ENCODE results near the gene PTPN9. TPM values are rescaled to one million over a fixed set of nuclear protein-coding genes. Genes with fewer than 3 reads are reported as not detected.
"Not testable (repeated sequence)": the region's sequence is repeated elsewhere in the genome, so short reads cannot be mapped to it uniquely, and the experiment has no call there.

The PTPN9 gene
- total and polyA plus RNA-seq, 12 donors = 5.9 to 28.5 (median 19.3) TPM

DNA sequence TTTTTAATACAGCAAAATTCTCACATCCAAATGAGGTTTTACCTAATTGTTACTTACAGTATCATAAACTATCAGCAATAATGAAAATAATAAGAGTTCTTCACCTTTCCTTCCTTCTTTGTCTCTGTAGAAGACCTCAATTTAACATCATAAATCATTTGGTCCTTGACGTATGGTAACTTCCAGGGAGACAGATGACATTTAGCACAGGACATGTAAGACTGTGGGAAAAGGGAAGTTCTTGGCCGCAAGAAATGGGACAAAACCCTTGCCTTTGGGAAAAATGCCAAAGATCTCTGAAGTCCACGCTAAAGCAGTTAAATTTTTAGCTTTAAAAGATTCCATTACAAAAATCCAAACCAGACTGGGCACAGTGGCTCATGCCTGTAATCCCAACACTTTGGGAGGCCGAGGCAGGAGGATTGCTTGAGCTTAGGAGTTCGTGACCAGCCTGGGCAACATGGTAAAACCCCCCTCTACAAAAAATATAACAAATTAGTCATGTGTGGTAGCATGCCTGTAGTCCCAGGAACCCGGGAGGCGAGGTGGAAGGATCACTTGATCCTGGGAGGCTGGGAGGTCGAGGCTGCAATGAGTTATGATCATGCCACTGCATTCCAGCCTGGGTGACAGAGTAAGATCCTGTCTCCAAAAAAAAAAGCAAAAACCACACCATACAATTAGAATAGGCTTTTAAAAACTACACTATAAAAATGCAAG, 8.8 kb downstream of the PTPN9 start:
- Histone ChIP-seq H3K27me3 (no peaks in the 10 kb centered on the region), H3K9me3 (replicated peaks in 1 of 3) (no peaks in the 10 kb centered on the region), H3K4me3 (no peak overlapping the region), H3K27ac (no peak overlapping the region), H3K4me1 (replicated peaks in 1 of 2) (peaks cover 8 to 42% of the 10 kb centered on the region in 2 donors), H3K36me3 (replicated peaks in 1 of 2) (no peaks in the 10 kb centered on the region)
- 33 to 47% (median 40%) methylated on average over 8 of the region's 8 CpGs for WGBS, 4 donors
- peak in 1 of 7 donors; percentile 15 for DNase-seq
- intact Hi-C loops (cut with DNase I) = loop anchor here in 1 of 2 donors (10.0 kb wide), 1 partner anchor 55 kb away; the partner anchor contains the start of gene SNUPN
- TF ChIP-seq, protein P1, sequence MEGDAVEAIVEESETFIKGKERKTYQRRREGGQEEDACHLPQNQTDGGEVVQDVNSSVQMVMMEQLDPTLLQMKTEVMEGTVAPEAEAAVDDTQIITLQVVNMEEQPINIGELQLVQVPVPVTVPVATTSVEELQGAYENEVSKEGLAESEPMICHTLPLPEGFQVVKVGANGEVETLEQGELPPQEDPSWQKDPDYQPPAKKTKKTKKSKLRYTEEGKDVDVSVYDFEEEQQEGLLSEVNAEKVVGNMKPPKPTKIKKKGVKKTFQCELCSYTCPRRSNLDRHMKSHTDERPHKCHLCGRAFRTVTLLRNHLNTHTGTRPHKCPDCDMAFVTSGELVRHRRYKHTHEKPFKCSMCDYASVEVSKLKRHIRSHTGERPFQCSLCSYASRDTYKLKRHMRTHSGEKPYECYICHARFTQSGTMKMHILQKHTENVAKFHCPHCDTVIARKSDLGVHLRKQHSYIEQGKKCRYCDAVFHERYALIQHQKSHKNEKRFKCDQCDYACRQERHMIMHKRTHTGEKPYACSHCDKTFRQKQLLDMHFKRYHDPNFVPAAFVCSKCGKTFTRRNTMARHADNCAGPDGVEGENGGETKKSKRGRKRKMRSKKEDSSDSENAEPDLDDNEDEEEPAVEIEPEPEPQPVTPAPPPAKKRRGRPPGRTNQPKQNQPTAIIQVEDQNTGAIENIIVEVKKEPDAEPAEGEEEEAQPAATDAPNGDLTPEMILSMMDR (IDR thresholded peaks at IDR 0.05) = no peak
- no peak for TF ChIP-seq POLR2A (IDR thresholded peaks at IDR 0.05)

DNA sequence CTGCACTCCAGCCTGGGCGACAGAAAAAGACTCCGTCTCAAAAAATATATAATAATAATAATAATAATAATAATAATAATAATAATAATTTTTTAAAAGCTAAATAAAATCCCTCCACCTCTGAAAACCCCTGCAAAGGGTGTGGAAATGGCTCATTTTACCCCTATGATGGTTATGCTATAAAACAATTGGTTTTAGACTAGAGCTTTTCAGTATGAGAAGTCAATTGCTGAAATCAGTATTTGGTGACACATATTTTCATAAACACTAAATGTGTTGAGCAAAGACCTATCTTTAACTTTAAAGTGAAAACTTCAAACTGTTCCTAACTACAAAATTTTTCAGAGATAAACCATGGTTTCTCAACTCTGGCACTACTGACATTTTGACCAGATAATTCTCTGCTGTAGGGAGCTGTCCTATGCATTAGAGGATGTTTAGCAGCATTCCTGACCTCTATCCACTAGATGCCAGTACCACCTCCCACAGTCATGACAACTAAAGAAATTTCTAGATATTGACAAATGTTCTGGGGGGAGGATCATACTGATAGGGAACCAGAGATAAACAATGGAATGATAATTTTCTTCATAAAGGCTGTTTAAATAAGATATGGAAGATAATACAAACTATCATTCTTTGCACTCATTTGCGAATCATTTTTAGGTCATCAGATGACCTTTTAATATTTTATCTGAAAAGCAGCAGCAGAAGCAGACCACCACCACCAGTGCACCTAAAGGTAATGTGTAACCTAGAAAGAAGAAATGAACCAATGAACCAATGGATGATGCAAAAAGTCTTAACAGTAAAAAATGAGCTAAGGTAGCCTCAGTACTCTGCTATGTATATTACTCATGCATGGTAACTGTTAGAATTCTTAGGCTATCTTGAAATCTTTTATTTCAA, 13.8 kb downstream of the PTPN9 start:
- no peaks in the 10 kb centered on the region for H3K36me3 ChIP-seq (replicated peaks in 1 of 2)
- WGBS, 4 donors = 75 to 90% (median 80%) methylated on average over 3 of the region's 3 CpGs
- peaks cover 3 to 21% of the 10 kb centered on the region in 2 donors for H3K4me1 ChIP-seq (replicated peaks in 1 of 2)
- intact Hi-C loops (cut with DNase I) = no loop called here
- H3K27me3 ChIP-seq = no peaks in the 10 kb centered on the region
- H3K9me3 ChIP-seq (replicated peaks in 1 of 3) = no peaks in the 10 kb centered on the region
- TF ChIP-seq, protein P1 (IDR thresholded peaks at IDR 0.05) = no peak
- H3K27ac ChIP-seq = no peak overlapping the region
- no peak for DNase-seq
- no peak overlapping the region for H3K4me3 ChIP-seq

DNA sequence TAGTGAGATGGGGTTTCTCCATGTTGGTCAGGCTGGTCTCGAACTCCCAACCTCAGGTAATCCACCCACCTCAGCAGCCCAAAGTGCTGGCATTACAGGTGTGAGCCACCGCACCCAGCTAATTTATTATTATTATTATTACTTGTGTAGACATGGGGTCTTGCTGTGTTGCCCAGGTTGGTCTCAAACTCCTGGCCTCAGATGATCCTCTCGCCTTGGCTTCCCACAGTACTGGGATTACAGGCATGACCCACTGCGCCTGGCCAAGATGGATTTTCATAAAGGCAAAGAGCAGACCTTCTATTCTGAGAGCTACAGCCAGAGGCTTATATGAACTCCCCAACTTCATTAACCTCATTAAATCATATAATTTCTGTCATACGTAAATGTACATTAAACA, 17.2 kb downstream of the PTPN9 start:
- peaks cover 0 to 9% of the 10 kb centered on the region in 2 donors for H3K4me1 ChIP-seq (replicated peaks in 1 of 2)
- TF ChIP-seq, protein P1 (IDR thresholded peaks at IDR 0.05) = no peak
- TF ChIP-seq POLR2A (IDR thresholded peaks at IDR 0.05) = no peak
- WGBS, 4 donors = 95 to 99% (median 98%) methylated on average over 5 of the region's 5 CpGs
- no peak for DNase-seq
- H3K27me3 ChIP-seq = no peaks in the 10 kb centered on the region
- no peak overlapping the region for H3K27ac ChIP-seq
- intact Hi-C loops (cut with DNase I) = no loop called here
- H3K4me3 ChIP-seq = no peak overlapping the region
- no peaks in the 10 kb centered on the region for H3K9me3 ChIP-seq (replicated peaks in 1 of 3)
- H3K36me3 ChIP-seq (replicated peaks in 1 of 2) = no peaks in the 10 kb centered on the region

DNA sequence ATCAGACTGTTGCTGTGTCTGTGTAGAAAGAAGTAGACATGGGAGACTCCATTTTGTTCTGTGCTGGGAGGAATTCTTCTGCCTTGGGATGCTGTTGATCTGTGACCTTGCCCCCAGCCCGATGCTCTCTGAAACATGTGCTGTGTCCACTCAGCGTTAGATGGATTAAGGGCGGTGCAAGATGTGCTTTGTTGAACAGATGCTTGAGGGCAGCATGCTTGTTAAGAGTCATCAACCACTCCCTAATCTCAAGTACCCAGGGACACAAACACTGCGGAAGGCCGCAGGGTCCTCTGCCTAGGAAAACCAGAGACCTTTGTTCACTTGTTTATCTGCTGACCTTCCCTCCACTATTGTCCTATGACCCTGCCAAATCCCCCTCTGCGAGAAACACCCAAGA, 19.8 kb downstream of the PTPN9 start:
- H3K9me3 ChIP-seq (replicated peaks in 1 of 3); H3K36me3 ChIP-seq (replicated peaks in 1 of 2); DNase-seq; intact Hi-C loops (cut with DNase I); H3K27me3 ChIP-seq; H3K4me3 ChIP-seq; H3K27ac ChIP-seq; H3K4me1 ChIP-seq (replicated peaks in 1 of 2): not testable (repeated sequence)
- 76 to 91% (median 89%) methylated on average over 4 to 6 of the region's 6 CpGs for WGBS, 4 donors

DNA sequence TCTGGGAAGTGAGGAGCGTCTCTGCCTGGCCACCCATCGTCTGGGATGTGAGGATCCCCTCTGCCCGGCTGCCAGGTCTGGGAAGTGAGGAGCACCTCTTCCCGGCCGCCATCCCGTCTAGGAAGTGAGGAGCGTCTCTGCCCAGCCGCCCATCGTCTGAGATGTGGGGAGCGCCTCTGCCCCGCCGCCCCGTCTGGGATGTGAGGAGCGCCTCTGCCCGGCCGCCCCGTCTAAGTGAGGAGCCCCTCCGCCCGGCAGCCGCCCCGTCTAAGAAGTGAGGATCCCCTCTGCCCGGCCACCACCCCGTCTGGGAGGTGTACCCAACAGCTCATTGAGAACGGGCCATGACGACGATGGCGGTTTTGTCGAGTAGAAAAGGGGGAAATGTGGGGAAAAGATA, 20.2 kb downstream of the PTPN9 start:
- intact Hi-C loops (cut with DNase I); H3K36me3 ChIP-seq (replicated peaks in 1 of 2); H3K27ac ChIP-seq; H3K4me3 ChIP-seq; H3K27me3 ChIP-seq; DNase-seq; H3K9me3 ChIP-seq (replicated peaks in 1 of 3); H3K4me1 ChIP-seq (replicated peaks in 1 of 2): not testable (repeated sequence)
- WGBS, 4 donors = 88 to 97% (median 94%) methylated on average over 11 to 25 of the region's 28 CpGs
